ENCODE data around the gene BRD7.

Gene BRD7

GRCh38 chr16:50373780-50374179 lies 5.0 kb upstream of the BRD7 start:
- no peaks in the 10 kb centered on the region for H3K9me3 Mint-ChIP-seq
- no peak overlapping the region for H3K27ac Mint-ChIP-seq
- peaks cover 9% of the 10 kb centered on the region for H3K4me1 Mint-ChIP-seq (ENCODE audit: low read depth)
- no peak for DNase-seq
- H3K27me3 Mint-ChIP-seq: no peaks in the 10 kb centered on the region
- no peak overlapping the region for H3K4me3 Mint-ChIP-seq
- H3K36me3 Mint-ChIP-seq (ENCODE audit: low read depth): no peaks in the 10 kb centered on the region

GRCh38 chr16:50373345-50373701 lies 4.5 kb upstream of the BRD7 start:
- Mint-ChIP-seq H3K27ac (no peak overlapping the region), H3K4me3 (no peak overlapping the region), H3K4me1 (ENCODE audit: low read depth) (peaks cover 9% of the 10 kb centered on the region), H3K27me3 (no peaks in the 10 kb centered on the region), H3K9me3 (no peaks in the 10 kb centered on the region), H3K36me3 (ENCODE audit: low read depth) (no peaks in the 10 kb centered on the region)
- DNase-seq: no peak

- Mint-ChIP-seq H3K36me3 (ENCODE audit: low read depth) (peaks cover 4% of the 10 kb centered on the region), H3K27me3 (no peaks in the 10 kb centered on the region), H3K27ac (no peak overlapping the region), H3K4me3 (no peak overlapping the region), H3K9me3 (no peaks in the 10 kb centered on the region), H3K4me1 (ENCODE audit: low read depth) (peaks cover 12% of the 10 kb centered on the region)
- DNase-seq: no peak
These were observed 4.0 kb upstream of the BRD7 start for GRCh38 chr16:50372611-50373344.

DNA sequence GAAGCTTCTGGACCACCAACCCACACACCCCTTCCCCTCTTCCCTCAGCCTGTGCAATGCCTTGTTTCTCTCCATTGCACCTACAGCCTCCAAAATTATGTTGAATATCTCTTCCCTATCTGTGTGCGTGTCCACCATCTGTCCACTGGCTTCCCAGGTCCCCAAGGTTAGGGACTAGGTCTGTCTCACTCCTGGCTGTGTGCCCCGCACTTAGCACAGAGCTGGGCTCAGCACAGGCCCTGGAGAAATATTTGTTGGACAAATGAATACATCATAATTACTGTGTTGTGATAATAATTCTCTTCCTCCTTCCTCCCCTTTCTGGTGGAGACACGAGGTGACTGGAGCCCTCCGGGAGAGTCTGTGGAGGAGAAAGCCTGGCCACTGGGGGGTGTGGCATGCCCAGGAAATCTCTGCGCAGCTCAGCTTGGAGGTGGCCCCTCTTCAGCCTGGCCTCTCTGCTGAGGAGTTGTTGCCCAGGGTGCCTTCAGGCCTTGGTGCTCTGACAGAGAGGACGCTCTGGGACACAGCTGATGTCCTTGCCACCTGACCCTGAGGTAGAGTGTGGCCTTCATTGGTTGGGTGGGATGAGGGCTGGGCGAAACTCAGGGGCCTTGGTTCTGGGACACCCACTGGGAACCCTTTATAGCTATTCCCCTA lies 3.3 kb upstream of the BRD7 start:
- H3K4me3 Mint-ChIP-seq: no peak overlapping the region
- no peak for DNase-seq
- peaks cover 19% of the 10 kb centered on the region for H3K4me1 Mint-ChIP-seq (ENCODE audit: low read depth)
- H3K36me3 Mint-ChIP-seq (ENCODE audit: low read depth): peaks cover 10% of the 10 kb centered on the region
- no peaks in the 10 kb centered on the region for H3K9me3 Mint-ChIP-seq
- no peaks in the 10 kb centered on the region for H3K27me3 Mint-ChIP-seq
- H3K27ac Mint-ChIP-seq: no peak overlapping the region

DNA sequence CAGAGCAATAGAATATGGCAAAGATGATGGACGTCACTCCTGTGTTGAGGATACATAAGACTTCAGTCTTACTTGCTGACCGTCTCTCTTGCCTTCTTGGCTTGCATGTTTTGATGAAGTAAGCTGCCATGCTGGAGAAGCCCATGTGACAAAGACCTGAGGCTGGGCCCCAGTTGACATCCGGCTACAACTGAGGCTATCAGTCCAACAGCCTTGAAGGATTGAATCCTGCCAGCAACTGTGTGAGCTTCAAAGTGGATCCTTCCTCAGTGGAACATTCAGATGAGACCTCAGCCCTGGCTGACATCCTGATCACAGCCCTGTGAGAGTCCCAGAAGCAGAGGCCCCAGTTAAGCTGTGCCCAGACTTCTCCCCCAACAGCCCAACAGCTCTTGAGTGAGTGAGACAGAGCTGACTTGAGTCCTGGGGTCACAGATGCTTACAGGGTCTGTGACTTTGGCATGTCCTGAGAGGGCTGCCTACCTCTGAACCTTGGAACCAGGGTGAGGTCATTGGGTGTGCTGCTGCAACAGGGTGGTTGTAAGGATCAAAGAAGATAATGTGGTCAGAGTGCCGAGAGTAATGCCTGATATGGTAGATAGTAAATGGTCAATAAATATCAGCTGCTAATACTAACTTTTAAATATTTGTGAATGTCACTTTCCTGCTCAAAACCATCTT lies 2.4 kb upstream of the BRD7 start:
- DNase-seq: no peak
- no peaks in the 10 kb centered on the region for H3K9me3 Mint-ChIP-seq
- no peak overlapping the region for H3K4me3 Mint-ChIP-seq
- H3K27me3 Mint-ChIP-seq: no peaks in the 10 kb centered on the region
- no peak overlapping the region for H3K27ac Mint-ChIP-seq
- H3K36me3 Mint-ChIP-seq (ENCODE audit: low read depth): peaks cover 18% of the 10 kb centered on the region
- H3K4me1 Mint-ChIP-seq (ENCODE audit: low read depth): peaks cover 26% of the 10 kb centered on the region

DNA sequence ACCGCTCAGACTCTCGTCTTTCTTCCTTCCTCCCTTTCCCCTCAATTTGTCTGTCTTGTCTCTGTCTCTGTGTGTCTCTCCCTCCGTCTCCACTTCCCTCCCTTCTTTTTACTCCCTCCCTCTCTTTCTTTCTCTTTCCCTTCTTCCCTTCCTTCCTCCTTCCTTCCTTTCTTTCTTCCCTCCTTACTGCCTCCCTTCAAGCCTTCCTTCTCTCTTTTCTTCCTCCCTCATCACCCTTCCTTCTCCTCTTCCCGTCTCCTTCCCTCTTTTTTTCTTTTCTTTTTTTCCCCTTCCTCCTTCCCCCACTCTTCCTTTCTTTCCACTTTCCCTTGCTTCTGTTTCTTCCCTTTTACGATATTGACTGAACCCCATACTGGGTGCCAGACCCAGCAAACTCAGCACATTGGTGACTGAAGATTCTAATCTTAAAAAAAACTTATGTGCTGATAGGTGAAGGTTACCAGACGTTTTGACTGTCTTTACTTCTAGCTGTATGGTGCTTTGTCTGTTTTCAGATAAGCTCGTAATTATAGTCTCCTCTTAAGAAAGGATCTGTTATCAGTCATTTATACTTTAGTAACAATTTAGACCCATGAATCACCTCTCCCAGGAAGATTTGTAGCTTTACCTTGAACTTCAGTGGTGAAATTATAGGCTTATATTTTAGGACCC lies 481 bp upstream of the BRD7 start:
- Mint-ChIP-seq H3K4me1 (ENCODE audit: low read depth) (peaks cover 44% of the 10 kb centered on the region), H3K9me3 (no peaks in the 10 kb centered on the region), H3K4me3 (peak overlapping the region; percentile 78), H3K27me3 (no peaks in the 10 kb centered on the region), H3K36me3 (ENCODE audit: low read depth) (peaks cover 37% of the 10 kb centered on the region), H3K27ac (peak overlapping the region; percentile 92)
- no peak for DNase-seq

DNA sequence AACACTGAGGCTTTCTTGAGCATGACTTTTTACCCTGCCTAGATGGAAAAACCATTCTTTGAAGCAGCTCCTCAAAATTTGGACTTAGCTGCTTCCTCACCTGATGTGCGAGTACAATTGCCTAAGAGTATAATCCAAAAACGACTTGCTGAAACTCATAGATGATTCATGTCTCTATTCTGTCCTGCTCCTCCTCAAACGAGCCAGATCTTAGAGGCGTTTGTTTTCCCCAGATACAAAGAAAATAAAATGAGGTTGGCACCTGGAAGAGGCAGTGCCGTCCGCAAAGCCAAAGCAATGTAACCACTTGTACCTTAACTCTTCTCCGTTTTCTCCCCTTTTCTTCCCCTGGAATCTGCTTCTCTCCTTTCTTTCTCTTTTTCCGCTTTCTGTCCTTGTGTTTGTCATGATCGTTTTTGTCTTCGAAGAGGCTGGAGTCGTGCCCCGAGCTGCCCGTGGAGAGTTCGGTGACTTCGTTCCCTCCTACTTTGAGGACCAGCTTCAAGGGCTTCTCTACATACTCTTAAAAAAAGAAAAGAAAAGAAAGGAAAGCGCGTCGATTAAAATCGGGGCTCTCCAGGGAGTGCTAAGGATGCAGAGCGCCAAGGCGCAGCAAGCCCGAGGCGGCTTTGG lies 895 bp downstream of the BRD7 start:
- H3K9me3 Mint-ChIP-seq: no peaks in the 10 kb centered on the region

DNA sequence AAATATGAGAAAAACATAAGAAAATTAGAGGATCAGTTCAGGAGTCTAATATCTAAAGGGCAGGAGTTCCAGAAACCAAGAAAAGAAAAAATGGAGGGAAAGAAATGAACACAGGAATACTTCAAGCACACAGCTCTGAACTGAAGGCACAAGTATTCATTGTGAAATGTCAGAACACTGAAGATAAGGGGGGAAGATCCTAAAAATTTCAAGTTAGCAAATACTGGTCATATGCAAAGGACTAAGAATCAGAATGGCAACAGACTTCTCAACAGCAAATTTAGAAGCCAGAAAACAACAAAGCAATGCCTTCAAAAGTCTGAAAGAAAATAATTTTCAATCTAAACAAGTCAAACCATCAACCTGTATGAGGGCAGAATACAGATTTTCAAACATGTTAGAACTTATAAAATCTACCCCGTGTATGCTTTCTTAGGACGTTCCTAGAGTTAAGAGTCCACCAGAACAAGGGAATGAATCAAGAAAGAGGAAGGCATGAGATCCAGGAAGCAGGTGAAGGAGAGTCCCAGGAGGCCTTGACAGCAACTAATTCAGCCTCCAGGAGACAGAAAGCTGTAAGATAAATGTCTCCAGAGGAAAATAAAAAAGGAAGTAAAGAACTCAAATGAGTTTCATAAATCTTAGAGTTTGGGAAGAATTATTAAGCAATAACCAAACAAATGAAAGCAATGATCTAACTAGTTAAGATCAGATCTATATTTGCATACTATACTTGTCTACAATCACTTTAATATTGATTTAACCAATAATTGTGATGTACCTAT lies 2.8 kb downstream of the BRD7 start:
- H3K4me1 Mint-ChIP-seq (ENCODE audit: low read depth): peaks cover 67% of the 10 kb centered on the region
- no peak for DNase-seq
- H3K36me3 Mint-ChIP-seq (ENCODE audit: low read depth): peaks cover 67% of the 10 kb centered on the region
- peak overlapping the region; percentile 21 for H3K4me3 Mint-ChIP-seq
- no peaks in the 10 kb centered on the region for H3K9me3 Mint-ChIP-seq
- peak overlapping the region; percentile 32 for H3K27ac Mint-ChIP-seq
- no peaks in the 10 kb centered on the region for H3K27me3 Mint-ChIP-seq

More for the DNA sequence above, 895 bp downstream of the BRD7 start:
- H3K27me3 Mint-ChIP-seq: no peaks in the 10 kb centered on the region
- peaks cover 50% of the 10 kb centered on the region for H3K36me3 Mint-ChIP-seq (ENCODE audit: low read depth)
- peak overlapping the region; percentile 94 for H3K27ac Mint-ChIP-seq
- H3K4me3 Mint-ChIP-seq: peak overlapping the region; percentile 94
- H3K4me1 Mint-ChIP-seq (ENCODE audit: low read depth): peaks cover 55% of the 10 kb centered on the region
- no peak for DNase-seq

GRCh38 chr16:50363656-50364055 lies 5.1 kb downstream of the BRD7 start:
- H3K36me3 Mint-ChIP-seq (ENCODE audit: low read depth): peaks cover 90% of the 10 kb centered on the region
- H3K4me1 Mint-ChIP-seq (ENCODE audit: low read depth): peaks cover 79% of the 10 kb centered on the region
- H3K27ac Mint-ChIP-seq: peak overlapping the region; percentile 16
- no peaks in the 10 kb centered on the region for H3K9me3 Mint-ChIP-seq
- no peak overlapping the region for H3K4me3 Mint-ChIP-seq
- no peaks in the 10 kb centered on the region for H3K27me3 Mint-ChIP-seq
- no peak for DNase-seq

- Mint-ChIP-seq H3K4me3 (no peak overlapping the region), H3K27me3 (no peaks in the 10 kb centered on the region), H3K9me3 (no peaks in the 10 kb centered on the region), H3K4me1 (ENCODE audit: low read depth) (peaks cover 65% of the 10 kb centered on the region), H3K36me3 (ENCODE audit: low read depth) (peaks cover 94% of the 10 kb centered on the region), H3K27ac (peak overlapping the region; percentile 82)
- DNase-seq: no peak
These were observed 8.0 kb downstream of the BRD7 start for GRCh38 chr16:50360779-50361178.

- H3K4me1 Mint-ChIP-seq (ENCODE audit: low read depth): peaks cover 63% of the 10 kb centered on the region
- no peak for DNase-seq
- no peaks in the 10 kb centered on the region for H3K9me3 Mint-ChIP-seq
- H3K36me3 Mint-ChIP-seq (ENCODE audit: low read depth): peaks cover 92% of the 10 kb centered on the region
- no peaks in the 10 kb centered on the region for H3K27me3 Mint-ChIP-seq
- peak overlapping the region; percentile 82 for H3K27ac Mint-ChIP-seq
- no peak overlapping the region for H3K4me3 Mint-ChIP-seq
These were observed 8.6 kb downstream of the BRD7 start for GRCh38 chr16:50360033-50360778.

DNA sequence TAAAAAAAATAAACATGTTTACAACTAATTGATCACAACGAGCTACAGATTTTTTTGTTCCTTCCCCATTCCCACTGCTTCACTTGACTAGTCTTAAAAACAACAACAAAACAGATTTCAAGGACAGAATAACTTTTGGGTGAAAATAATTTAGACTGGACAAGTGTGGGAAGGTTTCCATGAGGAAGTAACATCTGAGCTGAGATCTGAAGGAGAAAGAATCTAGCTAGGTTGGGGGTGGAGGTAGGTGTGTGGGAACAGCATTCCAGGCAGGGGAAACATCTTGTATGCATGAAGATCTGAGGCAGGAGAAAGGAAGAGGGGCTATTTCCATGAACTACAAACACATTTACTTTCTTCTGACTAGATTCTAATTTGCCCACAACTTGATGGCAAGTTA lies 9.2 kb downstream of the BRD7 start:
- Mint-ChIP-seq H3K27ac (peak overlapping the region; percentile 81), H3K4me1 (ENCODE audit: low read depth) (peaks cover 62% of the 10 kb centered on the region), H3K9me3 (no peaks in the 10 kb centered on the region), H3K36me3 (ENCODE audit: low read depth) (peaks cover 92% of the 10 kb centered on the region), H3K27me3 (no peaks in the 10 kb centered on the region), H3K4me3 (no peak overlapping the region)
- DNase-seq: no peak
